MM.1S (cell line): ENCODE data around the gene POTEI.
"Not testable (repeated sequence)": the region's sequence is repeated elsewhere in the genome, so short reads cannot be mapped to it uniquely, and the experiment has no call there.

Experiments used
- DNase-seq: peaks from one replicate; pipeline ENCODE4 v3.0.0-alpha.2; 2015
- H2AFZ ChIP-seq: fragments of 300-600 bp; sonication (generic); 2 replicates; pipeline ENCODE4 v1.6.0; 2016; ENCODE audit warnings: antibody characterized with exemption, low read length
- H3F3A ChIP-seq: fragments of 300-600 bp; sonication (generic); 2 replicates; pipeline ENCODE4 v1.6.1; 2016; ENCODE audit warnings: mild to moderate bottlenecking, antibody characterized with exemption, low read length, moderate library complexity, mixed read lengths; ENCODE audit not compliant: insufficient read depth
- H3K27ac ChIP-seq: fragments of 300-600 bp; sonication (generic); 2 replicates; pipeline ENCODE4 v1.5.1; 2016; ENCODE audit warnings: mild to moderate bottlenecking, low read length
- H3K27me3 ChIP-seq: fragments of 300-600 bp; sonication (generic); replicated peaks from 2 replicates; pipeline ENCODE4 v1.6.0; 2016; ENCODE audit warnings: low read length; ENCODE audit not compliant: insufficient read depth
- H3K36me3 ChIP-seq: fragments of 300-600 bp; sonication (generic); replicated peaks from 2 replicates; pipeline ENCODE4 v1.6.1; 2016; ENCODE audit warnings: mild to moderate bottlenecking, low read length, mixed read lengths; ENCODE audit not compliant: insufficient read depth
- H3K4me1 ChIP-seq: fragments of 300-600 bp; sonication (generic); 2 replicates; pipeline ENCODE4 v1.6.1; 2016; ENCODE audit warnings: low read length, mixed read lengths
- H3K4me2 ChIP-seq: fragments of 300-600 bp; sonication (generic); 2 replicates; pipeline ENCODE4 v1.6.0; 2016; ENCODE audit warnings: low read depth, low read length
- H3K4me3 ChIP-seq: fragments of 300-600 bp; sonication (generic); 2 replicates; pipeline ENCODE4 v1.5.1; 2016; ENCODE audit warnings: low read length, mixed read lengths
- H3K79me2 ChIP-seq: fragments of 300-600 bp; sonication (generic); 2 replicates; pipeline ENCODE4 v1.6.1; 2016; ENCODE audit warnings: mixed run types, low read length, mixed read lengths
- H3K9ac ChIP-seq: fragments of 300-600 bp; sonication (generic); 2 replicates; pipeline ENCODE4 v1.6.1; 2016; ENCODE audit warnings: low read length, mixed read lengths
- H3K9me2 ChIP-seq: fragments of 300-600 bp; sonication (generic); replicated peaks from 2 replicates; pipeline ENCODE4 v1.6.1; 2016; ENCODE audit warnings: mild to moderate bottlenecking, low read length, mixed read lengths; ENCODE audit not compliant: insufficient read depth
- H3K9me3 ChIP-seq: fragments of 300-600 bp; sonication (generic); replicated peaks from 2 replicates; pipeline ENCODE4 v1.6.1; 2016; ENCODE audit warnings: mild to moderate bottlenecking, low read length, mixed read lengths; ENCODE audit not compliant: insufficient read depth
- H4K20me1 ChIP-seq: fragments of 300-600 bp; sonication (generic); 2 replicates; pipeline ENCODE4 v1.6.1; 2016; ENCODE audit warnings: mild to moderate bottlenecking, low read length, moderate library complexity, mixed read lengths; ENCODE audit not compliant: insufficient read depth

POTEI gene

GRCh38 chr2:130453955-130454711, 55.0 kb downstream of the POTEI start:
- not testable (repeated sequence) for H3K36me3 ChIP-seq, H4K20me1 ChIP-seq, H3K27me3 ChIP-seq, H3F3A ChIP-seq, H3K4me1 ChIP-seq, H3K9me3 ChIP-seq, H2AFZ ChIP-seq, H3K9me2 ChIP-seq, H3K4me2 ChIP-seq, H3K4me3 ChIP-seq, H3K9ac ChIP-seq, H3K27ac ChIP-seq, H3K79me2 ChIP-seq, DNase-seq

- H3K4me3 ChIP-seq, H3K9me3 ChIP-seq, H3K9me2 ChIP-seq, H3K4me1 ChIP-seq, H3K36me3 ChIP-seq, DNase-seq, H2AFZ ChIP-seq, H3K27me3 ChIP-seq, H3K79me2 ChIP-seq, H3F3A ChIP-seq, H3K27ac ChIP-seq, H4K20me1 ChIP-seq, H3K4me2 ChIP-seq, H3K9ac ChIP-seq: not testable (repeated sequence)
These were observed 56.2 kb downstream of the POTEI start for GRCh38 chr2:130452897-130453296.

GRCh38 chr2:130451823-130452222, 57.3 kb downstream of the POTEI start:
- H3K9me3 ChIP-seq, H3F3A ChIP-seq, H3K27me3 ChIP-seq, H3K9me2 ChIP-seq, H4K20me1 ChIP-seq, H3K4me2 ChIP-seq, H3K4me1 ChIP-seq, H3K9ac ChIP-seq, H2AFZ ChIP-seq, H3K36me3 ChIP-seq, H3K79me2 ChIP-seq, DNase-seq, H3K4me3 ChIP-seq, H3K27ac ChIP-seq: not testable (repeated sequence)

GRCh38 chr2:130451278-130451677, 57.9 kb downstream of the POTEI start:
- H3K4me3 ChIP-seq, H3K36me3 ChIP-seq, H3K79me2 ChIP-seq, H2AFZ ChIP-seq, H3K4me2 ChIP-seq, H3K9me2 ChIP-seq, DNase-seq, H3K4me1 ChIP-seq, H3F3A ChIP-seq, H4K20me1 ChIP-seq, H3K9ac ChIP-seq, H3K27ac ChIP-seq, H3K27me3 ChIP-seq, H3K9me3 ChIP-seq: not testable (repeated sequence)

- H3K27me3 ChIP-seq, H3K4me2 ChIP-seq, H4K20me1 ChIP-seq, H3K9me3 ChIP-seq, H2AFZ ChIP-seq, H3K4me1 ChIP-seq, H3K4me3 ChIP-seq, H3K27ac ChIP-seq, DNase-seq, H3K9ac ChIP-seq, H3K79me2 ChIP-seq, H3K9me2 ChIP-seq, H3K36me3 ChIP-seq, H3F3A ChIP-seq: not testable (repeated sequence)
These were observed 58.8 kb downstream of the POTEI start for GRCh38 chr2:130450366-130450765.

GRCh38 chr2:130427631-130428030, 81.5 kb downstream of the POTEI start:
- not testable (repeated sequence) for H3K4me2 ChIP-seq, DNase-seq, H3K4me3 ChIP-seq, H2AFZ ChIP-seq, H3K4me1 ChIP-seq, H3F3A ChIP-seq, H3K36me3 ChIP-seq, H3K27ac ChIP-seq, H3K9me3 ChIP-seq, H3K9ac ChIP-seq, H3K9me2 ChIP-seq, H3K27me3 ChIP-seq, H4K20me1 ChIP-seq, H3K79me2 ChIP-seq

GRCh38 chr2:130418845-130419244, 90.3 kb downstream of the POTEI start:
- H3K27ac ChIP-seq, H2AFZ ChIP-seq, H3K4me1 ChIP-seq, H3K79me2 ChIP-seq, H3K4me2 ChIP-seq, H3K4me3 ChIP-seq, H3K9ac ChIP-seq, H3K9me3 ChIP-seq, H3K36me3 ChIP-seq, H3K27me3 ChIP-seq, DNase-seq, H3K9me2 ChIP-seq, H3F3A ChIP-seq, H4K20me1 ChIP-seq: not testable (repeated sequence)

- DNase-seq, H3K27ac ChIP-seq, H3K9me3 ChIP-seq, H3F3A ChIP-seq, H3K4me3 ChIP-seq, H3K36me3 ChIP-seq, H2AFZ ChIP-seq, H3K27me3 ChIP-seq, H3K9me2 ChIP-seq, H4K20me1 ChIP-seq, H3K9ac ChIP-seq, H3K4me2 ChIP-seq, H3K79me2 ChIP-seq, H3K4me1 ChIP-seq: not testable (repeated sequence)
These were observed 92.4 kb downstream of the POTEI start for GRCh38 chr2:130416693-130417092.
